Ishikawa (cell line): ENCODE data around the gene GALNT10.

Experiments
- CEBPB ChIP-seq: IDR thresholded peaks from 2 replicates; pipeline ENCODE4 v1.6.1; 2012
- CREB1 ChIP-seq: IDR thresholded peaks from 2 replicates; pipeline ENCODE4 v1.6.1; 2012; ENCODE audit warnings: low read depth
- EGR1 ChIP-seq: IDR thresholded peaks from 2 replicates; pipeline ENCODE4 v1.6.1; 2012
- EP300 ChIP-seq: IDR thresholded peaks from 2 replicates; pipeline ENCODE4 v1.6.1; 2012; ENCODE audit warnings: borderline replicate concordance
- FOXM1 ChIP-seq: IDR thresholded peaks from 2 replicates; pipeline ENCODE4 v1.6.1; 2012; ENCODE audit warnings: low read depth, borderline replicate concordance
- MAX ChIP-seq: IDR thresholded peaks from 2 replicates; pipeline ENCODE4 v1.6.1; 2012
- NFIC ChIP-seq: IDR thresholded peaks from 2 replicates; pipeline ENCODE4 v1.6.1; 2012
- RAD21 ChIP-seq: IDR thresholded peaks from 2 replicates; pipeline ENCODE4 v1.6.1; 2012; ENCODE audit warnings: low read depth
- REST ChIP-seq: IDR thresholded peaks from 2 replicates; pipeline ENCODE4 v1.6.1; 2012; ENCODE audit warnings: low read depth, mild to moderate bottlenecking
- TAF1 ChIP-seq: IDR thresholded peaks from 2 replicates; pipeline ENCODE4 v1.6.1; 2012; ENCODE audit warnings: low read depth, mild to moderate bottlenecking
- TCF12 ChIP-seq: IDR thresholded peaks from 2 replicates; pipeline ENCODE4 v1.6.1; 2012; ENCODE audit warnings: low read depth
- TEAD4 ChIP-seq: IDR thresholded peaks from 2 replicates; pipeline ENCODE4 v1.6.1; 2012
- USF1 ChIP-seq: IDR thresholded peaks from 2 replicates; pipeline ENCODE4 v1.6.1; 2012
- YY1 ChIP-seq: IDR thresholded peaks from 2 replicates; pipeline ENCODE4 v1.6.1; 2012; ENCODE audit warnings: low read depth
- ZBTB7A ChIP-seq: IDR thresholded peaks from 2 replicates; pipeline ENCODE4 v1.6.1; 2012; ENCODE audit warnings: low read depth

GALNT10 gene

GRCh38 chr5:154217462-154217861 lies 26.9 kb downstream of the GALNT10 start:
- TF ChIP-seq REST = no peak
- TF ChIP-seq CREB1 = no peak
- no peak for TF ChIP-seq EGR1
- TF ChIP-seq RAD21 = no peak
- TF ChIP-seq ZBTB7A = no peak
- TF ChIP-seq TEAD4 = no peak
- TF ChIP-seq FOXM1 = no peak
- TF ChIP-seq EP300 = no peak
- TF ChIP-seq TAF1 = no peak
- TF ChIP-seq NFIC = no peak
- no peak for TF ChIP-seq CEBPB
- TF ChIP-seq USF1 = no peak
- TF ChIP-seq TCF12 = no peak
- TF ChIP-seq MAX = no peak
- TF ChIP-seq YY1 = no peak

- TF ChIP-seq CEBPB (no peak), TEAD4 (no peak), USF1 (no peak), REST (no peak), EP300 (no peak), NFIC (no peak), TCF12 (no peak), RAD21 (no peak), EGR1 (no peak), YY1 (no peak), TAF1 (no peak), CREB1 (no peak), ZBTB7A (no peak), FOXM1 (no peak), MAX (no peak)
Observed at GRCh38 chr5:154218786-154219185, 28.3 kb downstream of the GALNT10 start.

GRCh38 chr5:154220625-154221024 lies 30.1 kb downstream of the GALNT10 start:
- TF ChIP-seq YY1 (no peak), RAD21 (no peak), MAX (no peak), NFIC (no peak), TCF12 (no peak), TEAD4 (no peak), ZBTB7A (no peak), CREB1 (no peak)

- no peak for TF ChIP-seq TCF12
- TF ChIP-seq ZBTB7A = no peak
- TF ChIP-seq TEAD4 = no peak
- TF ChIP-seq MAX = no peak
- TF ChIP-seq EP300 = no peak
- TF ChIP-seq TAF1 = no peak
Observed at GRCh38 chr5:154221371-154221896, 30.9 kb downstream of the GALNT10 start.

GRCh38 chr5:154222414-154222813 lies 31.9 kb downstream of the GALNT10 start:
- TF ChIP-seq TCF12 (no peak), YY1 (no peak), EP300 (no peak), USF1 (no peak), RAD21 (no peak), CEBPB (no peak), ZBTB7A (no peak), TEAD4 (no peak), TAF1 (no peak), CREB1 (no peak), MAX (no peak), NFIC (no peak), REST (no peak), EGR1 (no peak), FOXM1 (no peak)
